ENCODE results near the gene EIF1AD. TPM values are rescaled to one million over a fixed set of nuclear protein-coding genes. Genes with fewer than 3 reads are reported as not detected.

EIF1AD gene
- total and polyA plus RNA-seq, 9 of the 15 experiments (the other 6 are each of a cell fraction or from before 2014, with no cell fraction given): 50.1 to 98.8 (median 58.7) TPM

DNA sequence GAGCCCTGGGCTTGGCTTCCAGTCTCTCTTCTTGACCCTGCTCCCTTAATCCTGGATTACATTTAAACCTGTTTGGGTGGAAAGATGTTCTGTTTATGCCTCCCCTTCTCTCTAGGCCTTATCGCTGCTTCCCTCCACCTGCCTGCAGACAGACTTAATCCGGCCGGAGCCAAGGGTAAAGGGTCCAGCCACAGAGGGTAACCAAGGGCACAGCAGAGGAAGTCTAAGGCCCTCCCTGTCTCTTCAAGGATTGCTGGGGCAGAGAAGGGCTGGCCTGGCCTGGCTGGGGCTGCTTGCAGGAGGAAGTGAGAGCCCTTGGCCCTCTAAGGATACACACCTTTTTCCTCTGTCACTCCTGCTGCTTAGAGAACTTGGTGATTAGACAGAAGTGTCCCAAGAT is 44.9 kb upstream of the EIF1AD start:
- ChIA-PET CTCF (ENCODE audit: low intra/inter-chr PET ratio) (no interaction called here), POLR2A (no interaction called here)
- no TSS peak for BruUV-seq (replicated peaks)
- H3K79me2 ChIP-seq (ENCODE audit: control insufficient read depth, insufficient read depth, low read length): peaks cover 4% of the 10 kb centered on the region; the same call in 2 of the 3 replicates
- in situ Hi-C loops (cut with MboI): no loop called here
- no peak overlapping the region for H3K4me3 ChIP-seq
- WGBS (ENCODE audit: insufficient coverage, low coverage, missing lambda C conversion rate): 25% methylated on average over 3 of the region's 3 CpGs
- no peaks in the 10 kb centered on the region for H4K20me1 ChIP-seq (replicated peaks; ENCODE audit: control insufficient read depth, insufficient read depth, low read length)
- FAIRE-seq: no peak
- DNase-seq (ENCODE audit: extremely low read depth in 1 of 4, low spot score in 3 of 4): no peak
- TF ChIP-seq, protein P1, sequence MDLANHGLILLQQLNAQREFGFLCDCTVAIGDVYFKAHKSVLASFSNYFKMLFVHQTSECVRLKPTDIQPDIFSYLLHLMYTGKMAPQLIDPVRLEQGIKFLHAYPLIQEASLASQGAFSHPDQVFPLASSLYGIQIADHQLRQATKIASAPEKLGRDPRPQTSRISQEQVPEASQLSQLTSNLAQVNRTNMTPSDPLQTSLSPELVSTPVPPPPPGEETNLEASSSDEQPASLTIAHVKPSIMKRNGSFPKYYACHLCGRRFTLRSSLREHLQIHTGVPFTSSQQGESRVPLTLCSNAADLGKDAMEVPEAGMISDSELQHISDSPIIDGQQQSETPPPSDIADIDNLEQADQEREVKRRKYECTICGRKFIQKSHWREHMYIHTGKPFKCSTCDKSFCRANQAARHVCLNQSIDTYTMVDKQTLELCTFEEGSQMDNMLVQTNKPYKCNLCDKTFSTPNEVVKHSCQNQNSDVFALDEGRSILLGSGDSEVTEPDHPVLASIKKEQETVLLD (IDR thresholded peaks at IDR 0.05): no peak
- TF ChIP-seq, protein P2, sequence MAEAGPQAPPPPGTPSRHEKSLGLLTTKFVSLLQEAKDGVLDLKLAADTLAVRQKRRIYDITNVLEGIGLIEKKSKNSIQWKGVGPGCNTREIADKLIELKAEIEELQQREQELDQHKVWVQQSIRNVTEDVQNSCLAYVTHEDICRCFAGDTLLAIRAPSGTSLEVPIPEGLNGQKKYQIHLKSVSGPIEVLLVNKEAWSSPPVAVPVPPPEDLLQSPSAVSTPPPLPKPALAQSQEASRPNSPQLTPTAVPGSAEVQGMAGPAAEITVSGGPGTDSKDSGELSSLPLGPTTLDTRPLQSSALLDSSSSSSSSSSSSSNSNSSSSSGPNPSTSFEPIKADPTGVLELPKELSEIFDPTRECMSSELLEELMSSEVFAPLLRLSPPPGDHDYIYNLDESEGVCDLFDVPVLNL (CRISPR knock-in tag; IDR thresholded peaks at IDR 0.05; ENCODE audit: low read depth): no peak
- no peak for TF ChIP-seq ZNF780A (CRISPR knock-in tag; IDR thresholded peaks at IDR 0.05)
- no peak for TF ChIP-seq MTF1 (CRISPR knock-in tag; IDR thresholded peaks at IDR 0.05; ENCODE audit: borderline replicate concordance)
- no peak for TF ChIP-seq SNIP1 (IDR thresholded peaks at IDR 0.05; ENCODE audit: low read depth)
- TF ChIP-seq, protein P3, sequence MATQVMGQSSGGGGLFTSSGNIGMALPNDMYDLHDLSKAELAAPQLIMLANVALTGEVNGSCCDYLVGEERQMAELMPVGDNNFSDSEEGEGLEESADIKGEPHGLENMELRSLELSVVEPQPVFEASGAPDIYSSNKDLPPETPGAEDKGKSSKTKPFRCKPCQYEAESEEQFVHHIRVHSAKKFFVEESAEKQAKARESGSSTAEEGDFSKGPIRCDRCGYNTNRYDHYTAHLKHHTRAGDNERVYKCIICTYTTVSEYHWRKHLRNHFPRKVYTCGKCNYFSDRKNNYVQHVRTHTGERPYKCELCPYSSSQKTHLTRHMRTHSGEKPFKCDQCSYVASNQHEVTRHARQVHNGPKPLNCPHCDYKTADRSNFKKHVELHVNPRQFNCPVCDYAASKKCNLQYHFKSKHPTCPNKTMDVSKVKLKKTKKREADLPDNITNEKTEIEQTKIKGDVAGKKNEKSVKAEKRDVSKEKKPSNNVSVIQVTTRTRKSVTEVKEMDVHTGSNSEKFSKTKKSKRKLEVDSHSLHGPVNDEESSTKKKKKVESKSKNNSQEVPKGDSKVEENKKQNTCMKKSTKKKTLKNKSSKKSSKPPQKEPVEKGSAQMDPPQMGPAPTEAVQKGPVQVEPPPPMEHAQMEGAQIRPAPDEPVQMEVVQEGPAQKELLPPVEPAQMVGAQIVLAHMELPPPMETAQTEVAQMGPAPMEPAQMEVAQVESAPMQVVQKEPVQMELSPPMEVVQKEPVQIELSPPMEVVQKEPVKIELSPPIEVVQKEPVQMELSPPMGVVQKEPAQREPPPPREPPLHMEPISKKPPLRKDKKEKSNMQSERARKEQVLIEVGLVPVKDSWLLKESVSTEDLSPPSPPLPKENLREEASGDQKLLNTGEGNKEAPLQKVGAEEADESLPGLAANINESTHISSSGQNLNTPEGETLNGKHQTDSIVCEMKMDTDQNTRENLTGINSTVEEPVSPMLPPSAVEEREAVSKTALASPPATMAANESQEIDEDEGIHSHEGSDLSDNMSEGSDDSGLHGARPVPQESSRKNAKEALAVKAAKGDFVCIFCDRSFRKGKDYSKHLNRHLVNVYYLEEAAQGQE (IDR thresholded peaks at IDR 0.05; ENCODE audit: borderline replicate concordance): no peak
- TF ChIP-seq, protein P3 (CRISPR knock-in tag; IDR thresholded peaks at IDR 0.05; ENCODE audit: low read depth): no peak
- TF ChIP-seq ZNF184 (CRISPR knock-in tag; IDR thresholded peaks at IDR 0.05): no peak
- TF ChIP-seq SREBF2 (CRISPR knock-in tag; IDR thresholded peaks at IDR 0.05): no peak
- no peak for TF ChIP-seq GATAD2A (IDR thresholded peaks at IDR 0.05)
- TF ChIP-seq, protein P4, sequence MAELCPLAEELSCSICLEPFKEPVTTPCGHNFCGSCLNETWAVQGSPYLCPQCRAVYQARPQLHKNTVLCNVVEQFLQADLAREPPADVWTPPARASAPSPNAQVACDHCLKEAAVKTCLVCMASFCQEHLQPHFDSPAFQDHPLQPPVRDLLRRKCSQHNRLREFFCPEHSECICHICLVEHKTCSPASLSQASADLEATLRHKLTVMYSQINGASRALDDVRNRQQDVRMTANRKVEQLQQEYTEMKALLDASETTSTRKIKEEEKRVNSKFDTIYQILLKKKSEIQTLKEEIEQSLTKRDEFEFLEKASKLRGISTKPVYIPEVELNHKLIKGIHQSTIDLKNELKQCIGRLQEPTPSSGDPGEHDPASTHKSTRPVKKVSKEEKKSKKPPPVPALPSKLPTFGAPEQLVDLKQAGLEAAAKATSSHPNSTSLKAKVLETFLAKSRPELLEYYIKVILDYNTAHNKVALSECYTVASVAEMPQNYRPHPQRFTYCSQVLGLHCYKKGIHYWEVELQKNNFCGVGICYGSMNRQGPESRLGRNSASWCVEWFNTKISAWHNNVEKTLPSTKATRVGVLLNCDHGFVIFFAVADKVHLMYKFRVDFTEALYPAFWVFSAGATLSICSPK (IDR thresholded peaks at IDR 0.05; ENCODE audit: borderline replicate concordance): no peak
- H3K27me3 ChIP-seq (ENCODE audit: control insufficient read depth in 2 of 2, insufficient read depth in 2 of 2, low read length in 2 of 2): no peaks in the 10 kb centered on the region
- H3K27ac ChIP-seq (ENCODE audit: extremely low read depth, low read depth, low read length): no peak overlapping the region
- no peak overlapping the region for H2AFZ ChIP-seq (ENCODE audit: low read depth, low read length)
- H3K9me3 ChIP-seq (replicated peaks; ENCODE audit: control insufficient read depth, insufficient read depth, low read depth, low read length): no peaks in the 10 kb centered on the region
- intact Hi-C loops (cut with micrococcal nuclease): no loop called here
- no peaks in the 10 kb centered on the region for H3K9me1 ChIP-seq (ENCODE audit: control insufficient read depth, insufficient read depth, low read length)
- no peaks in the 10 kb centered on the region for H3K36me3 ChIP-seq (ENCODE audit: control insufficient read depth, insufficient read depth, low read length)
- peaks cover 11 to 23% of the 10 kb centered on the region in 2 experiments for H3K4me1 ChIP-seq (replicated peaks in 1 of 2; ENCODE audit: control insufficient read depth in 2 of 2, insufficient read depth in 2 of 2, low read length in 2 of 2)
- no peak overlapping the region for H3K4me2 ChIP-seq (ENCODE audit: insufficient read depth, low read length)
- no peak overlapping the region for H3K9ac ChIP-seq (ENCODE audit: insufficient read depth in 1 of 2, low read depth in 2 of 2, low read length in 2 of 2)
- ATAC-seq: no peak

All from K562 (cell line).